Kidney epithelial cell (primary cell): ENCODE results near the gene BCAR3. TPM values are rescaled to one million over a fixed set of nuclear protein-coding genes. Genes with fewer than 3 reads are reported as not detected.

ENCODE experiments used
- DNase-seq: peaks from one replicate; pipeline ENCODE4 v3.0.0-alpha.2; 2010; ENCODE audit warnings: low read depth
- H3K27me3 ChIP-seq: 2 replicates; pipeline ENCODE4 v1.6.0; 2011; ENCODE audit warnings: low read length; ENCODE audit not compliant: control insufficient read depth, insufficient read depth
- H3K36me3 ChIP-seq: 2 replicates; pipeline ENCODE4 v1.5.1; 2011; ENCODE audit warnings: low read length; ENCODE audit not compliant: control insufficient read depth, insufficient read depth
- H3K4me3 ChIP-seq: 2 replicates; pipeline ENCODE4 v1.5.1; 2011; ENCODE audit warnings: low read depth, mild to moderate bottlenecking, control low read depth, low read length
- total RNA-seq: library from RNA; depleted of rRNA; stranded (reverse); fragments of >200 nt; gene quantifications from 2 replicates; pipeline ENCODE4 v1.2.3, GENCODE V29; 2015
- TF ChIP-seq, protein P1 (sequence below): IDR thresholded peaks from 2 replicates; pipeline ENCODE4 v1.5.1; 2011; ENCODE audit warnings: mild to moderate bottlenecking, moderate library complexity, low read length, control low read depth, inconsistent platforms; ENCODE audit not compliant: insufficient read depth, poor library complexity, severe bottlenecking

The BCAR3 gene
- total RNA-seq, 1 donor from 2014 or later: 93.3 TPM

DNA sequence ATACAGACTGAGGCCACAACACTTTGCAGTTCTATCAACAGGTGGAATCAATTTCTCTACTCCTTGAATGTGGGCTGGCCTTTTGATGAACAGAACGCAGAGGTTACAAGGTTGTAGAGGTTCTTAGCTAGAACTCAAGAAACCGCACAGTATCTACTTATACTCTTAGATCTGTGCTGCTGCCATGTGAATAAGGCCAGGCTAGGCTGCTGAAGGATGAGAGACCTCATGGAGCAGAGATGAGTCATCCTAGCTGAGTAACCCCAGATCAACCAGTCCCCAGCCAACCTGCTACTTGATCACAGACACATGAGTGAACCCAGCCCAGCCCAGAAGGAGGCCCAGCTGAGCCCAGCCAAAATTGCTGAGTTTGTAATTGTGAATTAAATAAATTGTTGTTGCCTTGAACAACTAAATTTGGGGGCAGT is 35.3 kb upstream of the BCAR3 start:
- H3K4me3 ChIP-seq: no peak overlapping the region
- TF ChIP-seq, protein P1, sequence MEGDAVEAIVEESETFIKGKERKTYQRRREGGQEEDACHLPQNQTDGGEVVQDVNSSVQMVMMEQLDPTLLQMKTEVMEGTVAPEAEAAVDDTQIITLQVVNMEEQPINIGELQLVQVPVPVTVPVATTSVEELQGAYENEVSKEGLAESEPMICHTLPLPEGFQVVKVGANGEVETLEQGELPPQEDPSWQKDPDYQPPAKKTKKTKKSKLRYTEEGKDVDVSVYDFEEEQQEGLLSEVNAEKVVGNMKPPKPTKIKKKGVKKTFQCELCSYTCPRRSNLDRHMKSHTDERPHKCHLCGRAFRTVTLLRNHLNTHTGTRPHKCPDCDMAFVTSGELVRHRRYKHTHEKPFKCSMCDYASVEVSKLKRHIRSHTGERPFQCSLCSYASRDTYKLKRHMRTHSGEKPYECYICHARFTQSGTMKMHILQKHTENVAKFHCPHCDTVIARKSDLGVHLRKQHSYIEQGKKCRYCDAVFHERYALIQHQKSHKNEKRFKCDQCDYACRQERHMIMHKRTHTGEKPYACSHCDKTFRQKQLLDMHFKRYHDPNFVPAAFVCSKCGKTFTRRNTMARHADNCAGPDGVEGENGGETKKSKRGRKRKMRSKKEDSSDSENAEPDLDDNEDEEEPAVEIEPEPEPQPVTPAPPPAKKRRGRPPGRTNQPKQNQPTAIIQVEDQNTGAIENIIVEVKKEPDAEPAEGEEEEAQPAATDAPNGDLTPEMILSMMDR: no peak
- H3K36me3 ChIP-seq: no peaks in the 10 kb centered on the region
- H3K27me3 ChIP-seq: no peaks in the 10 kb centered on the region
- DNase-seq: no peak

DNA sequence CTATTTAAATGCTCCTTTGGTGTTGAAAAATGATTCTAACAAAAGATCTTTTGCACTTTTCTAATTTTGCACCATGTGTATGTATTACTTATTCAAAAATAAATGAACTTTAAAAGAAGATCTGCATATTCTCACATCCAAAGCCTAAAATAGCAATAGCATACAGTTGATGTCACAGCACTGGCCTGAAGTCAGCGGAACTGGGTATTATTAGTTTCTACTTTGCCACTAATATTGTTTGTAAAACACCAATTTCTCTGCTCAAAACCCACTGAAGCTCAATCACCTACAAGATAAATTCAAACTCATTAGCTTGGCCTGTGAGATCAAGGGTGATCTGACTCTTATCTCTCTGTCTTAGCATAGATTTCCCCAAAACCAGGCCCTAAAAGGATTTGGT is 34.5 kb upstream of the BCAR3 start:
- no peaks in the 10 kb centered on the region for H3K36me3 ChIP-seq
- no peaks in the 10 kb centered on the region for H3K27me3 ChIP-seq
- TF ChIP-seq, protein P1: no peak
- no peak overlapping the region for H3K4me3 ChIP-seq
- DNase-seq: no peak

DNA sequence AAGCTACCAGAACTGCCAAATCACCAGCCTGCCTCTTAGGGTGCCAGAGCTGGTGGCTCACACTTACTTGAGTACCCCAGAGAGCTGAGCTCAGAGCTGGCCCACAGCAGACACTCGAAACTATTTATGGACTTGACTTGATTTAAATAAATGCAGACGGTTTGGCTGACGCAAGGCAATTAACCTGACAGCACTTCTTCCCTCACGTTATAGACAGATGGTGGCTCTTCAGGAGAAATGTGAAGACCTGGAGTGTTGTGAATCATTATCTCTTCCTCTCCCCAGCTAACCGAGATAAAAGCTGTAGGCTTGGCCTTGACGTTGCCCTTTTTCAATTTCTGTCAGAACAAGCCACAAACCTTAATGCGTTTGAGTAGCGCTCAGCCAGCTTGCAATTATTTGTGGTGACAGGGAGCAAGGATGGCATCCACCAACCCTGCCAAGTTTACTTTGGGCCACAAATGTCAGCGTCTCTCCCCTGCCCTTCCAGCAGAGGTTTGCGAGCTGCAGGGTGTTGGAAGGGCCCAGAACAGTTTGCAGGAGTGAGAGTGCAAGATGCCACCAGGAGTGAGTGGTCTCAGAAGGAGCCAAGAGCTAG is 34.0 kb upstream of the BCAR3 start:
- H3K4me3 ChIP-seq: no peak overlapping the region
- TF ChIP-seq, protein P1: no peak
- no peak for DNase-seq

DNA sequence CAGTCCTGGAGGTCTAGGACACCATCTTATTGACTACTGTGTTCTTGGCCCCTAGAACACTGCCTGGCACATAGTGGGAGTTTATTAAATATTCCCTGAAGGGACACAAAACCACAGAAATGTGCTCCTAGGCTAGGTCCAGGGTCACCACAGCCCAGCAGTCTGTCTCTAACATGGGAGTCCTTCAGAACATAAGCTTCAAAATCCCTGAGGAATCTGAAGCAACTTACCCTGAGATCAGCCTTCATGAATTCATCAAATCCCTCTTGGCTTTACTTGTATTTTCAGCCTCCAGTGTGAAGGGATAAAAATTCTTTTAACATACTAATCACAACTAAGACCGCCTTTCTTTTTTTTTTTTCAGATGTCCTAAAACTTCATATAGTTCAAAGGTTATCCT is 32.7 kb upstream of the BCAR3 start:
- TF ChIP-seq, protein P1: no peak
- H3K36me3 ChIP-seq: no peaks in the 10 kb centered on the region
- DNase-seq: no peak
- H3K4me3 ChIP-seq: no peak overlapping the region
- no peaks in the 10 kb centered on the region for H3K27me3 ChIP-seq

More for the DNA sequence above, 34.0 kb upstream of the BCAR3 start:
- no peaks in the 10 kb centered on the region for H3K36me3 ChIP-seq
- no peaks in the 10 kb centered on the region for H3K27me3 ChIP-seq

DNA sequence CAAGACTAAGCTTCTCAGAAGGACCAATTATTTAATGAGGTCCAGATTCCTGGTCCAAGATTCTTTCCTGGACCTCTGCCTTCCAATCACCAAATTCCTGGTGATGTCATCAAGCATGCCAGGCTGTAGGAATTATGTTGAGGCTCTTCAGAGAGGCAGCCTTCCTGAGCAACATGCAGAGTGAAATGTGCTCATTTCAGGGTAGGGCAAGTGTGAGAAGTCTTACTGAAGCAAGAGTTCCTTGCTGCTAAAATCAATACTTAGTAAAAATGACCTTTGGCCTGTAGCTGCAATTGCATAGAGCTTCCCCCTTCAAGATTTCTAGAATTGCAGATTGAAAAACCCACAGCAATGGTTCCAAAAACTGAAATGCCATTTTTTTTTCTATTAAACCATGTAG is 31.7 kb upstream of the BCAR3 start:
- Histone ChIP-seq H3K27me3 (no peaks in the 10 kb centered on the region), H3K36me3 (no peaks in the 10 kb centered on the region), H3K4me3 (no peak overlapping the region)
- TF ChIP-seq, protein P1: no peak
- DNase-seq: no peak

DNA sequence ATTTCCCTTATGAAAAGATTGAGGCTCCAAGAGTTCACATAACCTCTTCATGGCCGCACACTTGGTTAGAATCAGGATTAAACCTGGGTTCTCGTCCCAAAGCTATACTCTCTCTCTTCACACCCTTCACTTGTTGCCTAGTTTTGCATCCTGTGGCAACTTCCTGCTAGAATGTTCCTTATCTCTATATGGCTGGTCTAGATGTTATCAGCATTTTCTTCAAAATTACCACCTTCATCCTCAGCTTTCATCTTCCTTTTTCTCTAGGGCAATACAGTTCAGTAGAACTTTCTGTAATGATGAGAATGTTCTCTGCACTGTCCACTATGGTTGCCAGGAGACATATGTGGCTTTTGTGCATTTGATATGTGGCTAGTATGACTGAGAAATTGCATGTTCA is 31.1 kb upstream of the BCAR3 start:
- no peak for DNase-seq
- Histone ChIP-seq H3K4me3 (no peak overlapping the region), H3K27me3 (no peaks in the 10 kb centered on the region), H3K36me3 (no peaks in the 10 kb centered on the region)
- TF ChIP-seq, protein P1: no peak
